DMS53 (cell line): ENCODE measurements around the gene NOS3.

Source experiments
- DNase-seq: peaks from one replicate; lab custom pipeline; 2025; lab: John Stamatoyannopoulos, UW

The NOS3 gene

DNA sequence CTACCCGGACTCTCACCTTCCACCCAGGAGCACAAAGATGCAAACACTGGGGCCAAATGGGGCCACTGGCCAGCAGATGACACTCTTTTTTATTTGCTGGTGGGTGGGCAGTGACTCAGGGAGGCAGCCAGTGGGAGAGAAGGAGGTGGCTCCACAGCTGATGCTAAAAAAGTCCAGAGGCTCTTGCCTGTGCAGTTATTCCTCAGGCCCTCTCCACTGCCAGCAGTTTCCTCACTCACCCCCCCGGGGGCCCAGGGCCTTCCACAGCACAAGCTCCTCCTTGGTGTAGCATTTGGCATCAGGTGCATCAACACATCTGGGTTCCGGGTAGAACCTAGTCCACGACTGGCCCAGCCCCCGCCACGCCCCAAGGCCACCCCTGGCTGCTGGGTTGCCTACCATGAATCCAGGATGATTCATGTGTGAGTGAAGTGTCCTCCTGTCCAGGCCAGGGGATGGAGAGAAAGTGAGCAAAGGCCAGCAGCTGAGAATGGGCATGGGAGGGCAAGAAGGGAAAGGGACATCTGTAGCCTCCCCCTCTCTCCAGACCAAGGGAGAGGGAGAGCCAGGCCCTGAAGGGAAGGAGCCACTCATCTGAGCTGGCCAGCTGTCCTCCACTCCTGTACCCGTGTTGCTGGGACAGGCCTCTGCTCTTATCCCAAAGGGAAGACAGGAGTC, 11.0 kb upstream of the NOS3 start:
- DNase-seq = peak; percentile 79

DNA sequence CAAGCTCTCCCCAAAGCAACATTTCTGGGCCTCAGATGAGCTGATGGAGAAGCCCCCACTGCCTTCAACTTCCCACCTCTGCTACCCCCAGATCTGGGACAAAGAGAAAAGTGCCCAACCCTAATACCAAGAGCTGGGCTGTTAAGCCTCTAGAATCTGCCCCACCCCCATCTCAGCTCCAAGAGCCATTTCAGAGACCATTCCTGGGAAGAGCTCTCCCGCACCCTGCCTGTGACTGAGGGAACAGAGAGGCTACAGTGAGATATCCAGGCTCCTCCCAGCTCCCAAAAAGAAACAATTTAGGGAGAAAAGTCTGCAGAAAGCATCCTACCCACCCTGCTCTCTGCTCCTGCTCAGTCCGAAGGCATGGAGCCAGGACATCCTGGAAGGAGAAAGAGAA, 10.2 kb upstream of the NOS3 start:
- DNase-seq = no peak

- no peak for DNase-seq
These were observed 9.2 kb upstream of the NOS3 start for GRCh38 chr7:150981644-150982043.

- no peak for DNase-seq
These were observed 8.5 kb upstream of the NOS3 start for GRCh38 chr7:150982351-150982750.

GRCh38 chr7:150983893-150984368, 6.9 kb upstream of the NOS3 start:
- peak; percentile 49 for DNase-seq

DNA sequence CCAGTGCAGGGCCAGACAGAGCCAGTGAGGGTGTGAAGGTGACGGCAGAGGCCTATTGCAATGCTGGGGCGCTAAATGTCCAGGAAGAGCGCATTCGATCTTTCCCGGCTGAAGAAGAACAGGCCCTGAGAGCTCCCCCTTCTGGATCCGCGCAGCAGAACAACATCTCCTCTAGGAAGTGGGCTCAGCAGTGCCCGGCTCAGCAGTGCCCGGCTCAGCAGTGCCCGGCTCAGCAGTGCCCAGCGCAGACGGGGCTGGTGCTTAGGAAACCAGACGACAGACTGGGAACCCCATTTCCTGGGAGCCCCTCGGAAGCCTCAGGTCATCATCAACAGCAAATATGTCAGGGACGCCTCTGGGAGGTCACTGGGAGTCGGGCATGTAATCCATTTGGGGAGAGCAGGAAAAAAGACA, 4.7 kb upstream of the NOS3 start:
- DNase-seq = peak; percentile 91

DNA sequence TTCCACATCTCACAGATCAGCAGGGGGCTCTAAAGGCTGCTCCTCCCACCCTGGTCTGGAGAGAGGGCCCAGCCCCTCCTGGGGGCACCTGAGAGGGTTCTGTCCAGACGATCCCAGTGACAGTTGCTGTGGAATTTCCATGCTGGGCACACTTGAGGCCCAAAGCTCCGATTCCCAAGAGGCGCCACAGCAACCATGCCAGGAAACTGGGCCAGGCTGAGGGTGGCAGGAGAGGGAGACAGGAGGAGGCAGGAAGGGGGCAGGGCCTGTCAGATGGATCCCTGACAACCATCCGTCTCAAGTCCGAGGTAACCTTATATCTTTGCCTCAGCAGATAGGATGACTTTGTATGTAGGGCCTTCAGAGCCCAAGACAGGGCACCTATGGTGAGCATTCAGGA, 4.3 kb upstream of the NOS3 start:
- DNase-seq = no peak

- DNase-seq = peak; percentile 68
These were observed 2.3 kb upstream of the NOS3 start for GRCh38 chr7:150988230-150989226.

GRCh38 chr7:150989456-150989855, 1.4 kb upstream of the NOS3 start:
- no peak for DNase-seq

DNA sequence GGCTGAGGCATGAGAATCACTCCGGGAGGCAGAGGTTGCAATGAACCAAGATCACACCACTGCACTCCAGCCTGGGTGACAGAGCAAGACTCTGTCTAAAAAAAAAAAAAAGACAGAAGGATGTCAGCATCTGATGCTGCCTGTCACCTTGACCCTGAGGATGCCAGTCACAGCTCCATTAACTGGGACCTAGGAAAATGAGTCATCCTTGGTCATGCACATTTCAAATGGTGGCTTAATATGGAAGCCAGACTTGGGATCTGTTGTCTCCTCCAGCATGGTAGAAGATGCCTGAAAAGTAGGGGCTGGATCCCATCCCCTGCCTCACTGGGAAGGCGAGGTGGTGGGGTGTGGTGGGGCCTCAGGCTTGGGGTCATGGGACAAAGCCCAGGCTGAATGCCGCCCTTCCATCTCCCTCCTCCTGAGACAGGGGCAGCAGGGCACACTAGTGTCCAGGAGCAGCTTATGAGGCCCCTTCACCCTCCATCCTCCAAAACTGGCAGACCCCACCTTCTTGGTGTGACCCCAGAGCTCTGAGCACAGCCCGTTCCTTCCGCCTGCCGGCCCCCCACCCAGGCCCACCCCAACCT, 1.3 kb downstream of the NOS3 start:
- DNase-seq = peak; percentile 84

- peak; percentile 77 for DNase-seq
These were observed 2.1 kb downstream of the NOS3 start for GRCh38 chr7:150992833-150993302.

- DNase-seq = no peak
These were observed 2.7 kb downstream of the NOS3 start for GRCh38 chr7:150993511-150993910.

DNA sequence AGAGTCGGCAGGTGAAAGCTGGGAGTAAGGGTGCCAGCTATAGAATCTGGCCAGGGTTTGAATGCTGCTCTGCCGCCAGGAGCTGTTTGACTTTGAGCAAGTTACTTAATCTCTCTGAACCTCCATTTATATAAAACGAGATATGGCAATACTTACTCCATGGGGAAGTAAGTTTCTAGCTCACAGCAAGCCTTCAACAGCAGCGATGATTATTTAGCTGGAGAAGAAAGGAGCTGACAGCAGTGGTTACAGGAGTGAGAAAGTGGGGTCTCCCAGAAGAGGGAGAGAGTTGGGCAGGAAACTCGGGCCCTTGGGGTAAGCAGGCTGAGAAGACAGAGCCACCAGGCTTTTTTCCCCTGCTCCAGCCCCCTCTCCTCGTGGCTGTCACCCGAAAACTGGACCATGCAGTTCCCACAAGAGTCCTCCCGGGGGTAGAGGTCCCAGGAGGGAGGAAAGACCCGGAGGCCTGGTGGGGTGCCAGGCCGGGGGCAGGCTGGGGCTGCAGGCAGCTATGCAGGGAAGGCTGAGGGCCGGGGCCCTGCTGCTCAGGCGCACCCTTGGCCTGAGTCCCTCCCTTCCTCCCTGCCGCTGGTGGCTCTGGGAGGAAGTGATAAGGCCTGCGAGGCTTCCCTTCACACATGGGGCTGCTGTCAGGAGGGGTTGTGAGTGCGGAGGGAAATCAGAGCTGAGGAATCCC, 3.5 kb downstream of the NOS3 start:
- peak; percentile 40 for DNase-seq

DNA sequence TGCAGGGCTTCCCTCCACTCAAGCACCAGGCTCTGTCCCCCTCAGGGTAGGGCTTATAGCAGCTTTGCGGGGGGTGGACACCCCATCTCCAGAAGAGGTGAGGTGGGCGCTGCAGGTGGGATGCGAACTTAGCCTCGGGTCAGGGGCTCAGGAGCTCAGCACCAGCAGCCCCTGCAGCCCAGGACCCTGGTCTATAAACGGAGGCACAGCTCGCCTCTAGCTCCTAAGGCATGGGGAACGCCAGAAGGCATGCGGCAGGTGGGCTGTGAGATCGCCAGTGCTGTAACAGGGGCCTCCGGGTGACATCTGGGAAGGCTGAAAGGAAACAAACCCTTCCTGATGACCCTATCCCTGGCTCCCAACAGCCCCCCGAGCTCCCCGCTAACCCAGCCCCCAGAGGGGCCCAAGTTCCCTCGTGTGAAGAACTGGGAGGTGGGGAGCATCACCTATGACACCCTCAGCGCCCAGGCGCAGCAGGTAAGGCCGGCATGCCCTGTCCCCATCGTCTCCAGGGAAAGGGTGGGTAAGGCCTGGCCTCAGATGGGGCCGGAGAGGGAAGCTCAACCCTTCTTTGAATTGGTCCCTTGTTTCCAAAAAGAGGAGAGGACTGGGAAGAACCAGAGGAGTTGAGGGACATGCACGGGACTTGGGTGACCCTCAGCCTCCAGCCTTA, 4.2 kb downstream of the NOS3 start:
- DNase-seq = no peak

- peak; percentile 69 for DNase-seq
These were observed 5.7 kb downstream of the NOS3 start for GRCh38 chr7:150996376-150997074.

- DNase-seq = peak; percentile 57
These were observed 6.3 kb downstream of the NOS3 start for GRCh38 chr7:150997075-150997511.

GRCh38 chr7:150997817-150998216, 7.0 kb downstream of the NOS3 start:
- DNase-seq = no peak

DNA sequence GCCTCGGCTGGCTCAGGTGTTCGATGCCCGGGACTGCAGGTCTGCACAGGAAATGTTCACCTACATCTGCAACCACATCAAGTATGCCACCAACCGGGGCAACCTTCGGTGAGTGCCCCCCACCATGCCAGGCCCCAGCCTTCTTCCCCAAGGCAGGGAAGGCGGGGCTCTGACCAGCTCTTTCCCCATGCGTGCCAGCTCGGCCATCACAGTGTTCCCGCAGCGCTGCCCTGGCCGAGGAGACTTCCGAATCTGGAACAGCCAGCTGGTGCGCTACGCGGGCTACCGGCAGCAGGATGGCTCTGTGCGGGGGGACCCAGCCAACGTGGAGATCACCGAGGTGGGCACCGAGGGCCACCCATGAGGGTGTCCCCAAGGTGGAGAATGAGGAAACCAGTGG, 7.5 kb downstream of the NOS3 start:
- no peak for DNase-seq

- DNase-seq = no peak
These were observed 8.2 kb downstream of the NOS3 start for GRCh38 chr7:150999001-150999400.

- DNase-seq = no peak
These were observed 8.8 kb downstream of the NOS3 start for GRCh38 chr7:150999497-151000230.
